Loucy (cell line): ENCODE results near the gene CIBAR2.

ENCODE experiments used
- EZH2phosphoT487 ChIP-seq: fragments of 200-600 bp; IDR thresholded peaks from 2 replicates; pipeline ENCODE4 v1.6.1; 2018; ENCODE audit warnings: antibody characterized with exemption, mild to moderate bottlenecking, moderate library complexity, borderline replicate concordance
- TF ChIP-seq, protein P1 (sequence below): fragments of 200-600 bp; sonication (generic); conservative IDR thresholded peaks from 2 replicates; pipeline ENCODE4 v1.5.1; 2014; ENCODE audit warnings: mild to moderate bottlenecking, antibody characterized with exemption, low read length

DNA sequence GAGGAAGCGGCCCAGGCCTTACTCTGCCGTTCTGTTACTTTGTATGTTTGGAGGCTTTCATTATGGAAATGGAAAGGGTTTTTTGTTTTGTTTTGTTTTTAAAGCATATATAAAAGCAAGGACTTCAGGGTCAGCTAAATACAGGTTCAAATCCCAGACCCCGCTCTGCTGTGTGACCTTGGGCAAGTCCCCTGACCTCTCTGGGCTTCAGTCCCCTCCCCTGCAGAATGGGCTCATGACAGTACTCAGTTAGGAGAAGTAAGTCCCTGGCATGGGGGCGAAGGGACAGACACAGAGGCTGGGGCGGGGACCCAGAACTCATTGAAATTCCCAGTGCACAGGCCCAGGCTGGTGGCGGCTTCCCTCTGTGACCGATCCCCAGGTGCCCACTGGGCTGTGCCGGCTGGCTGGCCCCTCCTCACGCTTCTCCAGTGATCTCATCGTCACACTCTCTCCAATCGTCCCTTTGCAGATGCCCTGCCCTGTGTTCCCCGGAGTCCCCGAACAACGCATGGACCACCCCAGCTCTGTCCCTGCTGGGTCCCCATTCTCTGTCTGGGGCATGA is 979 bp upstream of the CIBAR2 start:
- TF ChIP-seq, protein P1, sequence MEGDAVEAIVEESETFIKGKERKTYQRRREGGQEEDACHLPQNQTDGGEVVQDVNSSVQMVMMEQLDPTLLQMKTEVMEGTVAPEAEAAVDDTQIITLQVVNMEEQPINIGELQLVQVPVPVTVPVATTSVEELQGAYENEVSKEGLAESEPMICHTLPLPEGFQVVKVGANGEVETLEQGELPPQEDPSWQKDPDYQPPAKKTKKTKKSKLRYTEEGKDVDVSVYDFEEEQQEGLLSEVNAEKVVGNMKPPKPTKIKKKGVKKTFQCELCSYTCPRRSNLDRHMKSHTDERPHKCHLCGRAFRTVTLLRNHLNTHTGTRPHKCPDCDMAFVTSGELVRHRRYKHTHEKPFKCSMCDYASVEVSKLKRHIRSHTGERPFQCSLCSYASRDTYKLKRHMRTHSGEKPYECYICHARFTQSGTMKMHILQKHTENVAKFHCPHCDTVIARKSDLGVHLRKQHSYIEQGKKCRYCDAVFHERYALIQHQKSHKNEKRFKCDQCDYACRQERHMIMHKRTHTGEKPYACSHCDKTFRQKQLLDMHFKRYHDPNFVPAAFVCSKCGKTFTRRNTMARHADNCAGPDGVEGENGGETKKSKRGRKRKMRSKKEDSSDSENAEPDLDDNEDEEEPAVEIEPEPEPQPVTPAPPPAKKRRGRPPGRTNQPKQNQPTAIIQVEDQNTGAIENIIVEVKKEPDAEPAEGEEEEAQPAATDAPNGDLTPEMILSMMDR: no peak
- TF ChIP-seq EZH2phosphoT487: no peak
